Esophagus muscularis mucosa (tissue), 4 donors: ENCODE data around the gene HSPA12B. TPM values are rescaled to one million over a fixed set of nuclear protein-coding genes. Genes with fewer than 3 reads are reported as not detected.

Source experiments
- DNase-seq: peaks from one replicate; pipeline ENCODE4 v3.0.0-alpha.2; 2017; ENCODE audit errors: extremely low spot score
- H3K27ac ChIP-seq, 4 donors: fragments of 200-600 bp; sonication (generic); replicated peaks in 1 of 4; 1 replicate in 3 of 4; 2 replicates in 1 of 4; pipeline ENCODE4 v1.5.1; 2016 to 2019; ENCODE audit warnings: mild to moderate bottlenecking in 1 of 4
- H3K27me3 ChIP-seq, 4 donors: fragments of 200-600 bp; sonication (generic); one replicate each; pipeline versions ENCODE4 v1.5.1 to v1.6.0; 2016 to 2019
- H3K36me3 ChIP-seq, 4 donors: fragments of 200-600 bp; sonication (generic); one replicate each; pipeline ENCODE4 v1.5.1; 2016 to 2019
- H3K4me1 ChIP-seq, 4 donors: fragments of 200-600 bp; sonication (generic); one replicate each; pipeline ENCODE4 v1.5.1; 2016 to 2019
- H3K4me3 ChIP-seq, 4 donors: fragments of 200-600 bp; sonication (generic); 1 replicate in 2 of 4; 2 replicates in 2 of 4; pipeline ENCODE4 v1.5.1; 2016 to 2019; ENCODE audit warnings: mild to moderate bottlenecking in 4 of 4, moderate library complexity in 1 of 4
- H3K9me3 ChIP-seq, 4 donors: fragments of 200-600 bp; sonication (generic); 1 replicate in 3 of 4; 2 replicates in 1 of 4; pipeline ENCODE4 v1.5.1; 2016 to 2019
- EP300 ChIP-seq: sonication (generic); formaldehyde crosslinking; IDR thresholded peaks from one replicate; pipeline ENCODE4 v1.6.1; 2017; ENCODE audit warnings: antibody characterized with exemption
- POLR2A ChIP-seq: fragments of 450-650 bp; IDR thresholded peaks from one replicate; pipeline ENCODE4 v1.6.1; 2017; ENCODE audit warnings: antibody characterized with exemption, moderate library complexity, mild to moderate bottlenecking, low read depth
- POLR2AphosphoS5 ChIP-seq, 2 donors: sonication (generic); formaldehyde crosslinking; IDR thresholded peaks; one replicate each; pipeline ENCODE4 v1.6.1; 2017; ENCODE audit warnings: antibody characterized with exemption in 2 of 2
- WGBS: methylation state at CpG from one replicate; pipeline ENCODE4 v1.1.5; 2018; 5-methylcytosine and 5-hydroxymethylcytosine counted together
- intact Hi-C: fragments of 100-400 bp; cut with DNase I; formaldehyde crosslinking; loops from one replicate; pipeline ENCODE4 v1.15.1; 2023
- total RNA-seq, 4 donors: library from RNA; depleted of rRNA; stranded (reverse); fragments of >200 nt; gene quantifications; one replicate each; pipeline versions ENCODE4 v1.1.0 to v1.2.1, GENCODE V29; 2016
- TF ChIP-seq, protein P1 (sequence below), 3 experiments: fragments of 200-600 bp in 2 of 3; fragments of 450-650 bp in 1 of 3; sonication (generic) in 2 of 3; IDR thresholded peaks; one replicate each; pipeline ENCODE4 v1.5.1; 2017 to 2019; ENCODE audit warnings: antibody characterized with exemption in 3 of 3, mild to moderate bottlenecking in 2 of 3, moderate library complexity in 1 of 3

The HSPA12B gene
- total RNA-seq, result 10 to 100 TPM in 3 of 4 donors, 1 to 10 TPM in 1; 8.9 to 22.2 (median 16.4) TPM

- intact Hi-C loops, result no loop called here
- H3K27ac ChIP-seq, result peak within 1 kb of the TSS; percentile 65 to 76 (median 68)
- H3K4me1 ChIP-seq, result peaks cover 43 to 58% (median 51%) of the 10 kb centered on the region in 4 donors
- no peaks in the 10 kb centered on the region for H3K9me3 ChIP-seq
- peaks cover 0 to 54% (median 3%) of the 10 kb centered on the region in 4 donors for H3K27me3 ChIP-seq
- H3K36me3 ChIP-seq, result peaks cover 0 to 20% (median 0%) of the 10 kb centered on the region in 4 donors
- DNase-seq, result no peak
- WGBS, result 30% methylated on average over 4 of the region's 67 CpGs
- peak within 1 kb of the TSS; percentile 45 to 64 (median 54) for H3K4me3 ChIP-seq
- TF ChIP-seq EP300 (no peak), POLR2AphosphoS5 (IDR thresholded peaks at IDR 0.05) (no peak), POLR2A (no peak)
- TF ChIP-seq, protein P1, sequence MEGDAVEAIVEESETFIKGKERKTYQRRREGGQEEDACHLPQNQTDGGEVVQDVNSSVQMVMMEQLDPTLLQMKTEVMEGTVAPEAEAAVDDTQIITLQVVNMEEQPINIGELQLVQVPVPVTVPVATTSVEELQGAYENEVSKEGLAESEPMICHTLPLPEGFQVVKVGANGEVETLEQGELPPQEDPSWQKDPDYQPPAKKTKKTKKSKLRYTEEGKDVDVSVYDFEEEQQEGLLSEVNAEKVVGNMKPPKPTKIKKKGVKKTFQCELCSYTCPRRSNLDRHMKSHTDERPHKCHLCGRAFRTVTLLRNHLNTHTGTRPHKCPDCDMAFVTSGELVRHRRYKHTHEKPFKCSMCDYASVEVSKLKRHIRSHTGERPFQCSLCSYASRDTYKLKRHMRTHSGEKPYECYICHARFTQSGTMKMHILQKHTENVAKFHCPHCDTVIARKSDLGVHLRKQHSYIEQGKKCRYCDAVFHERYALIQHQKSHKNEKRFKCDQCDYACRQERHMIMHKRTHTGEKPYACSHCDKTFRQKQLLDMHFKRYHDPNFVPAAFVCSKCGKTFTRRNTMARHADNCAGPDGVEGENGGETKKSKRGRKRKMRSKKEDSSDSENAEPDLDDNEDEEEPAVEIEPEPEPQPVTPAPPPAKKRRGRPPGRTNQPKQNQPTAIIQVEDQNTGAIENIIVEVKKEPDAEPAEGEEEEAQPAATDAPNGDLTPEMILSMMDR (IDR thresholded peaks at IDR 0.05), result no peak
Measured at GRCh38 chr20:3732327-3733118, at the start of gene HSPA12B. Gene HSPA12B (plus strand): TSS chr20:3732685. CDS start chr20:3738675, 5,990 bp downstream.

DNA sequence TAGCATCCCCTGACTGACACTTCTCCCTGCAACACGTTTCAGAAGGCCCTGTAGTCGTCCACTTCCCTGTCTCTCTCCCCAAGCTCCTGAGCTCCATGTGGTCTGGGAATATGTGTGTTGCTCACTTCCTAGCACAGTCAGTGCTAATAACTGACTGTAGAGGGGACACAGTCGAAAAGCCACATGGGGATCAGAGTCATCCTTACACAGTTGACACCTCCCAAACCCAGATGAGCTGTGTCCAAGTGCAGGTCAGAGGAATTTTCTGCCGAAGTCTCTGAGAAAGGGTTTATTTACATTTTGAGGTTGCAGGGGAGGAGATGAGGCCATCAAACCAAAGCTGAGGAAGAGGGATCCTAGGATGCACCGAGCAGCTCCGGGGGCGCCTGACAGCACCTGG is 47.1 kb upstream of the HSPA12B start:
- Histone ChIP-seq H3K36me3 (no peaks in the 10 kb centered on the region), H3K4me1 (peaks cover 21 to 54% (median 45%) of the 10 kb centered on the region in 4 donors), H3K4me3 (no peak overlapping the region), H3K27ac (no peak overlapping the region), H3K27me3 (peaks cover 0 to 12% (median 0%) of the 10 kb centered on the region in 4 donors), H3K9me3 (no peaks in the 10 kb centered on the region)
- WGBS, result 61% methylated on average over 7 of the region's 7 CpGs
- intact Hi-C loops, result no loop called here
- TF ChIP-seq, protein P1 (IDR thresholded peaks at IDR 0.05), result no peak
- no peak for TF ChIP-seq POLR2A
- no peak for TF ChIP-seq POLR2AphosphoS5 (IDR thresholded peaks at IDR 0.05)
- no peak for TF ChIP-seq EP300
- DNase-seq, result no peak

DNA sequence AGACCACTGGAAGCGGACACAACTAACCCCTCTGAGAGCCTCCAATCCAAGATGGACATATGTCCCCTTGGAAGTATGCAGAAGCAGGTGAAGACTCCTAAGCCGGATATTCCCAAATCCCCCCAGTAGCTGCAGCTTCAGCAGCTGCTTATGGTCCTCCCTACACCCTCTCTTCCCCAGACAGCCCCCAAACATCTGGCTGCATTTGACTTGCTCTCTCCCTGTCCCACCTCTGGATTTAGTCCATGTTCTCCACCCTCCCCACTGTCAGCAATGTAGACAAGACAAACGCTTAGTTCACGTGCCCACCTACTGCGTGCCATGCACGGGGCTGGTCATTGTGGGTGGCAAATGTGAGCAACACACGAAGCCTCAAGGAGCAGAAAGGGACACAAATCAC is 46.1 kb upstream of the HSPA12B start:
- intact Hi-C loops, result no loop called here
- TF ChIP-seq EP300 (no peak), POLR2AphosphoS5 (IDR thresholded peaks at IDR 0.05) (no peak), POLR2A (no peak)
- TF ChIP-seq, protein P1 (IDR thresholded peaks at IDR 0.05), result no peak

GRCh38 chr20:3686867-3687321 is 45.6 kb upstream of the HSPA12B start:
- H3K4me1 ChIP-seq, result peaks cover 18 to 39% (median 30%) of the 10 kb centered on the region in 4 donors
- intact Hi-C loops, result no loop called here
- H3K36me3 ChIP-seq, result no peaks in the 10 kb centered on the region
- no peaks in the 10 kb centered on the region for H3K9me3 ChIP-seq
- peak; percentile 95 for DNase-seq
- H3K4me3 ChIP-seq, result peak overlapping the region in 1 of 4 donors; percentile 13
- no peak for TF ChIP-seq POLR2A
- TF ChIP-seq EP300, result no peak
- TF ChIP-seq, protein P1 (IDR thresholded peaks at IDR 0.05), result no peak
- peak; percentile 70 to 86 for TF ChIP-seq POLR2AphosphoS5 (IDR thresholded peaks at IDR 0.05)
- peak overlapping the region; percentile 69 to 84 (median 73) for H3K27ac ChIP-seq
- peaks cover 0 to 5% (median 0%) of the 10 kb centered on the region in 4 donors for H3K27me3 ChIP-seq
- 26% methylated on average over 9 of the region's 9 CpGs for WGBS

More for the DNA sequence above, 46.1 kb upstream of the HSPA12B start:
- Histone ChIP-seq H3K4me1 (peaks cover 21 to 43% (median 34%) of the 10 kb centered on the region in 4 donors), H3K27me3 (peaks cover 0 to 10% (median 0%) of the 10 kb centered on the region in 4 donors), H3K27ac (peak overlapping the region; percentile 69 to 84 (median 73)), H3K36me3 (no peaks in the 10 kb centered on the region), H3K4me3 (no peak overlapping the region), H3K9me3 (no peaks in the 10 kb centered on the region)
- WGBS, result 44% methylated on average over 5 of the region's 7 CpGs
- DNase-seq, result no peak
